B cell (primary cell): ENCODE results near the gene TRAPPC3L. TPM values are rescaled to one million over a fixed set of nuclear protein-coding genes. Genes with fewer than 3 reads are reported as not detected.

ENCODE experiments used
- ATAC-seq: fragments of 200-7000 bp; cut with Tn5 transposase; one replicate; pipeline ENCODE4 v1.10.0; 2021; ENCODE audit warnings: low read depth, mild to moderate bottlenecking, moderate number of reproducible peaks, moderate library complexity
- CTCF ChIA-PET: fragments of 350-600 bp; sonication (Branson Sonifier 250); formaldehyde crosslinking; loops from one replicate; lab custom pipeline; 2021; ENCODE audit warnings: antibody characterized with exemption, inconsistent platforms; lab: Charles Lee
- POLR2A ChIA-PET: fragments of 350-600 bp; sonication (Branson Sonifier 250); formaldehyde crosslinking; loops from one replicate; lab custom pipeline; 2021; ENCODE audit warnings: antibody characterized with exemption; lab: Charles Lee
- DNase-seq: peaks from one replicate; pipeline ENCODE4 v3.0.0; 2013
- H2AFZ ChIP-seq: 2 replicates; pipeline ENCODE4 v1.6.1; 2012; ENCODE audit warnings: mild to moderate bottlenecking, low read depth, low read length; ENCODE audit not compliant: insufficient read depth, poor library complexity, severe bottlenecking
- H3K27ac ChIP-seq, 2 donors: 1 replicate in 1 of 2; 2 replicates in 1 of 2; pipeline ENCODE4 v1.5.1; 2012 to 2013; ENCODE audit warnings: low read length in 2 of 2, mild to moderate bottlenecking in 2 of 2, moderate library complexity in 1 of 2
- H3K27me3 ChIP-seq, 4 experiments: fragments of 200-600 bp in 1 of 4; sonication (generic) in 1 of 4; replicated peaks in 1 of 4; 1 replicate in 2 of 4; 2 replicates in 2 of 4; pipeline versions ENCODE4 v1.6.1 to v1.7.0; 2013 to 2016; ENCODE audit warnings: low read length in 3 of 4, mild to moderate bottlenecking in 2 of 4, mixed read lengths in 1 of 4, moderate library complexity in 1 of 4; ENCODE audit not compliant: insufficient read depth in 4 of 4, control insufficient read depth in 3 of 4; ENCODE audit errors: control extremely low read depth in 1 of 4
- H3K36me3 ChIP-seq, 2 experiments: replicated peaks in 1 of 2; 1 replicate in 1 of 2; 2 replicates in 1 of 2; pipeline versions ENCODE4 v1.6.1 to v1.7.1; 2013; ENCODE audit warnings: low read length in 1 of 2; ENCODE audit not compliant: insufficient read depth in 2 of 2, control insufficient read depth in 1 of 2; ENCODE audit errors: control extremely low read depth in 1 of 2, extremely low read depth in 1 of 2
- H3K4me1 ChIP-seq, 2 donors: fragments of 200-600 bp in 1 of 2; sonication (generic) in 1 of 2; 1 replicate in 1 of 2; 2 replicates in 1 of 2; pipeline versions ENCODE4 v1.5.1 to v1.6.1; 2013 to 2017; ENCODE audit warnings: low read length in 2 of 2; ENCODE audit not compliant: control insufficient read depth in 2 of 2, insufficient read depth in 2 of 2
- H3K4me2 ChIP-seq: replicated peaks from 2 replicates; pipeline ENCODE3; 2012; ENCODE audit warnings: mild to moderate bottlenecking, low read depth, low read length; ENCODE audit not compliant: poor library complexity, severe bottlenecking
- H3K4me3 ChIP-seq, 5 experiments: fragments of 200-600 bp in 1 of 5; sonication (generic) in 1 of 5; 1 replicate in 3 of 5; 2 replicates in 2 of 5; pipeline versions ENCODE4 v1.5.1 to v1.7.0; 2011 to 2016; ENCODE audit warnings: low read length in 4 of 5, mild to moderate bottlenecking in 4 of 5, low read depth in 2 of 5, control low read depth in 1 of 5, moderate library complexity in 1 of 5; ENCODE audit not compliant: insufficient read depth in 1 of 5; ENCODE audit errors: control extremely low read depth in 1 of 5, extremely low read depth in 1 of 5
- H3K79me2 ChIP-seq: fragments of 200-600 bp; sonication (generic); one replicate; pipeline ENCODE4 v1.6.0; 2016; ENCODE audit warnings: low read length; ENCODE audit not compliant: control insufficient read depth, insufficient read depth
- H3K9ac ChIP-seq: fragments of 200-600 bp; sonication (generic); 2 replicates; pipeline ENCODE4 v1.6.1; 2017; ENCODE audit warnings: mild to moderate bottlenecking, low read length, moderate library complexity
- H3K9me3 ChIP-seq, 3 donors: one replicate each; pipeline versions ENCODE4 v1.6.1 to v1.7.1; 2013; ENCODE audit warnings: low read length in 2 of 3; ENCODE audit not compliant: control insufficient read depth in 2 of 3, insufficient read depth in 1 of 3; ENCODE audit errors: control extremely low read depth in 1 of 3
- H4K20me1 ChIP-seq: 2 replicates; pipeline ENCODE4 v1.6.0; 2012; ENCODE audit warnings: mild to moderate bottlenecking, low read length; ENCODE audit not compliant: insufficient read depth, control insufficient read depth, poor library complexity, severe bottlenecking
- H3K27ac Mint-ChIP-seq: one replicate; pipeline ENCODE4 v1.8.0; 2021; ENCODE audit warnings: mixed read lengths
- H3K27me3 Mint-ChIP-seq: one replicate; pipeline ENCODE4 v1.8.0; 2021; ENCODE audit warnings: mixed read lengths
- H3K4me1 Mint-ChIP-seq: one replicate; pipeline ENCODE4 v1.8.0; 2021; ENCODE audit warnings: mixed read lengths
- H3K4me3 Mint-ChIP-seq: one replicate; pipeline ENCODE4 v1.8.0; 2021; ENCODE audit warnings: mixed read lengths
- H3K9me3 Mint-ChIP-seq: one replicate; pipeline ENCODE4 v1.8.0; 2022; ENCODE audit warnings: mixed read lengths; ENCODE audit not compliant: insufficient read depth
- CTCF ChIP-seq: fragments of 200-600 bp; IDR thresholded peaks from one replicate; pipeline ENCODE4 v1.8.0; 2022; ENCODE audit warnings: antibody characterized with exemption, mild to moderate bottlenecking
- EZH2 ChIP-seq: IDR thresholded peaks from 2 replicates; pipeline ENCODE4 v1.6.1; 2012; ENCODE audit warnings: borderline replicate concordance, low read depth, mild to moderate bottlenecking, moderate library complexity, low read length; ENCODE audit not compliant: insufficient read depth, poor library complexity, severe bottlenecking
- WGBS: methylation state at CpG from one replicate; pipeline ENCODE4 v1.1.5; 2013; ENCODE audit warnings: missing lambda C conversion rate; ENCODE audit not compliant: insufficient coverage; 5-methylcytosine and 5-hydroxymethylcytosine counted together
- intact Hi-C: fragments of 100-400 bp; cut with micrococcal nuclease; formaldehyde crosslinking; loops from one replicate; pipeline ENCODE4 v1.10.0; 2022
- polyA plus RNA-seq: library from polyadenylated mRNA; depleted of rRNA; stranded (reverse); fragments of >200 nt; gene quantifications from 2 replicates; pipeline ENCODE4 v1.2.3, GENCODE V29; 2012
- total RNA-seq, 2 donors: library from RNA; stranded (reverse); fragments of 120-200 nt in 1 of 2; gene quantifications; 1 replicate in 1 of 2; 2 replicates in 1 of 2; pipeline versions ENCODE4 v1.2.3 to v1.2.4, GENCODE V29; 2013 to 2022

TRAPPC3L gene
- total and polyA plus RNA-seq, 2 donors (not counting 1 experiment from before 2014, with no cell fraction given): not detected

- no peak for ATAC-seq
- DNase-seq: no peak
- H3K27ac ChIP-seq: no peak overlapping the region
- intact Hi-C loops: no loop called here
- H3K9me3 ChIP-seq: no peaks in the 10 kb centered on the region
- H3K27me3 ChIP-seq: no peaks in the 10 kb centered on the region
- H3K36me3 ChIP-seq: peaks cover 5 to 16% of the 10 kb centered on the region in 2 experiments
- POLR2A ChIA-PET: no interaction called here
- Mint-ChIP-seq H3K27ac (no peak overlapping the region), H3K9me3 (no peaks in the 10 kb centered on the region), H3K27me3 (no peaks in the 10 kb centered on the region), H3K4me1 (peaks cover 28% of the 10 kb centered on the region), H3K4me3 (no peak overlapping the region)
- peaks cover 15% of the 10 kb centered on the region in 2 donors for H3K4me1 ChIP-seq
- TF ChIP-seq EZH2 (no peak), CTCF (no peak)
- no CpG with 5 or more reads among the region's 2 CpGs for WGBS
- CTCF ChIA-PET: interaction anchor here (1.0 kb wide), 1 partner anchor 14 kb away, joined by 4 read pairs; no protein-coding TSS in a partner anchor
- no peak overlapping the region for H3K4me2 ChIP-seq
- H3K4me3 ChIP-seq: no peak overlapping the region
- H3K79me2 ChIP-seq: peaks cover 61% of the 10 kb centered on the region
- H3K9ac ChIP-seq: no peak overlapping the region
- no peak overlapping the region for H2AFZ ChIP-seq
- H4K20me1 ChIP-seq: no peaks in the 10 kb centered on the region
These were observed 29.7 kb upstream of the TRAPPC3L start for GRCh38 chr6:116575227-116575626.

GRCh38 chr6:116572162-116572561, 26.7 kb upstream of the TRAPPC3L start:
- H3K79me2 ChIP-seq: peaks cover 53% of the 10 kb centered on the region
- H3K27me3 Mint-ChIP-seq: no peaks in the 10 kb centered on the region
- no peaks in the 10 kb centered on the region for H3K9me3 ChIP-seq
- peaks cover 24% of the 10 kb centered on the region in 2 donors for H3K4me1 ChIP-seq
- H3K9me3 Mint-ChIP-seq: no peaks in the 10 kb centered on the region
- H4K20me1 ChIP-seq: no peaks in the 10 kb centered on the region
- peak overlapping the region; percentile 97 for H3K27ac Mint-ChIP-seq
- H2AFZ ChIP-seq: peak overlapping the region; percentile 94
- H3K4me2 ChIP-seq: peak overlapping the region; percentile 89
- DNase-seq: peak; percentile 31
- intact Hi-C loops: no loop called here
- no peak for TF ChIP-seq CTCF
- no peak for TF ChIP-seq EZH2
- H3K4me3 Mint-ChIP-seq: peak overlapping the region; percentile 97
- ATAC-seq: no peak
- H3K4me1 Mint-ChIP-seq: peaks cover 40% of the 10 kb centered on the region
- ChIA-PET POLR2A (interaction anchor here (1.4 to 2.8 kb wide), 4 partner anchors 290 to 471 kb away, joined by 4 to 17 read pairs (median 8); partner anchors contain the start of genes NT5DC1, TSPYL1 and TSPYL4), CTCF (interaction anchor here (1.1 to 4.6 kb wide), 8 partner anchors 9 to 317 kb away, joined by 3 to 34 read pairs (median 5); partner anchors contain the start of gene TSPYL1)
- H3K27ac ChIP-seq: peak overlapping the region; percentile 83 to 96
- H3K9ac ChIP-seq: peak overlapping the region; percentile 98
- WGBS: 3% methylated on average over 6 of the region's 7 CpGs
- H3K27me3 ChIP-seq: no peaks in the 10 kb centered on the region
- H3K4me3 ChIP-seq: peak overlapping the region; percentile 81 to 93 (median 83)
- peaks cover 5 to 13% of the 10 kb centered on the region in 2 experiments for H3K36me3 ChIP-seq
